DND-41 (cell line): ENCODE measurements around the gene ZKSCAN8.

Experiments
- EZH2 ChIP-seq: IDR thresholded peaks from 3 replicates; pipeline ENCODE4 v1.6.1; 2012; ENCODE audit warnings: borderline replicate concordance, low read depth, mild to moderate bottlenecking, moderate library complexity, low read length, inconsistent platforms; ENCODE audit not compliant: severe bottlenecking
- TF ChIP-seq, protein P1 (sequence below): IDR thresholded peaks from 2 replicates; pipeline ENCODE4 v1.5.1; 2012; ENCODE audit warnings: borderline replicate concordance, low read length, moderate library complexity, mild to moderate bottlenecking; ENCODE audit not compliant: poor library complexity, severe bottlenecking; ENCODE audit errors: extremely low read depth

DNA sequence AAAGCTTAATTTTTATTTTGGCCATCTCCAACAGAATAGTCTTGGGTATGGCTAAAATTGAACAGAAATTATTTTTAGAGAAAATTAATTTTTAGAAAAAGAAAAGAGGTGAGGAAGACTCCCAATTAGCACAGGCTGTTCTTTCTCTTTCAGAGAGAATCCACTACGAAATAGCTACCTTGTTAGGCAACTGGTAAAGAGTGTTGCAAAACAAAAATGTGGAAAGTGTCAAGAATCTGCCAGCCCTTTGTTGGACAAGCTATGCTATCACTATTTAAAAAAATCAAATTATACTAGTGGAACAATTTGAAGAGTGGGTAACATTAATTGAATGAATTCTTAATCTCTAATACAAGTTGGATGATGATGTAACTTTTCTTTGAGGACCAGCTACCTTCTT, 64.2 kb downstream of the ZKSCAN8 start:
- TF ChIP-seq, protein P1, sequence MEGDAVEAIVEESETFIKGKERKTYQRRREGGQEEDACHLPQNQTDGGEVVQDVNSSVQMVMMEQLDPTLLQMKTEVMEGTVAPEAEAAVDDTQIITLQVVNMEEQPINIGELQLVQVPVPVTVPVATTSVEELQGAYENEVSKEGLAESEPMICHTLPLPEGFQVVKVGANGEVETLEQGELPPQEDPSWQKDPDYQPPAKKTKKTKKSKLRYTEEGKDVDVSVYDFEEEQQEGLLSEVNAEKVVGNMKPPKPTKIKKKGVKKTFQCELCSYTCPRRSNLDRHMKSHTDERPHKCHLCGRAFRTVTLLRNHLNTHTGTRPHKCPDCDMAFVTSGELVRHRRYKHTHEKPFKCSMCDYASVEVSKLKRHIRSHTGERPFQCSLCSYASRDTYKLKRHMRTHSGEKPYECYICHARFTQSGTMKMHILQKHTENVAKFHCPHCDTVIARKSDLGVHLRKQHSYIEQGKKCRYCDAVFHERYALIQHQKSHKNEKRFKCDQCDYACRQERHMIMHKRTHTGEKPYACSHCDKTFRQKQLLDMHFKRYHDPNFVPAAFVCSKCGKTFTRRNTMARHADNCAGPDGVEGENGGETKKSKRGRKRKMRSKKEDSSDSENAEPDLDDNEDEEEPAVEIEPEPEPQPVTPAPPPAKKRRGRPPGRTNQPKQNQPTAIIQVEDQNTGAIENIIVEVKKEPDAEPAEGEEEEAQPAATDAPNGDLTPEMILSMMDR = no peak
- TF ChIP-seq EZH2 = no peak
